HepG2 (cell line): ENCODE measurements around the gene ANXA2. TPM values are rescaled to one million over a fixed set of nuclear protein-coding genes. Genes with fewer than 3 reads are reported as not detected.

ENCODE experiments used
- ATAC-seq: fragments of 200-7000 bp; cut with Tn5 transposase; 3 replicates; pipeline ENCODE4 v1.9.1; 2020; ENCODE audit warnings: mild to moderate bottlenecking, moderate library complexity
- BruUV-seq: library from RNA; stranded (reverse); fragments of 400-500 nt; replicated peaks from 2 replicates; lab custom pipeline; 2021; lab: Mats Ljungman, UMichigan
- CTCF ChIA-PET: fragments of 300-600 bp; formaldehyde crosslinking; extraction: SDS; loops from one replicate; lab custom pipeline; 2021; ENCODE audit warnings: low total read pairs, inconsistent platforms, low intra/inter-chr PET ratio; lab: Yijun Ruan, JAX
- POLR2A ChIA-PET: fragments of 350-600 bp; sonication (Branson Sonifier 250); formaldehyde crosslinking; loops from one replicate; lab custom pipeline; 2020; ENCODE audit warnings: antibody characterized with exemption, inconsistent platforms; lab: Yijun Ruan, JAX
- DNase-seq: peaks from one replicate; pipeline ENCODE4 v3.0.0-alpha.2; 2015; ENCODE audit warnings: low spot score
- FAIRE-seq: peaks from 3 replicates; lab custom pipeline; 2011; peaks lifted over from hg19 to GRCh38; lab: Jason Lieb, UNC
- H2AFZ ChIP-seq: one replicate; pipeline ENCODE4 v1.6.1; 2011; ENCODE audit warnings: low read length, inconsistent platforms
- H3K27ac ChIP-seq: fragments of 300-600 bp; 3 replicates; pipeline ENCODE4 v1.8.0; 2011; ENCODE audit warnings: mixed run types, mild to moderate bottlenecking, mixed read lengths, low read length, inconsistent platforms; ENCODE audit not compliant: insufficient read depth; ENCODE audit errors: extremely low read length
- H3K27me3 ChIP-seq, 2 experiments: fragments of 200-600 bp in 1 of 2; 2 replicates in 1 of 2; 3 replicates in 1 of 2; pipeline versions ENCODE4 v1.6.0 to v1.8.0; 2011; ENCODE audit warnings: low read length in 2 of 2, mild to moderate bottlenecking in 2 of 2, moderate library complexity in 2 of 2, inconsistent platforms in 1 of 2; ENCODE audit not compliant: insufficient read depth in 2 of 2, control insufficient read depth in 1 of 2
- H3K36me3 ChIP-seq, 2 experiments: fragments of 200-600 bp in 1 of 2; replicated peaks in 1 of 2; 2 replicates in 1 of 2; 3 replicates in 1 of 2; pipeline versions ENCODE4 v1.5.1 to v1.8.0; 2011; ENCODE audit warnings: low read length in 2 of 2, inconsistent platforms in 1 of 2; ENCODE audit not compliant: insufficient read depth in 2 of 2, control insufficient read depth in 1 of 2
- H3K4me1 ChIP-seq: 2 replicates; pipeline ENCODE4 v1.5.1; 2012; ENCODE audit warnings: low read length, inconsistent platforms; ENCODE audit not compliant: insufficient read depth
- H3K4me2 ChIP-seq: 2 replicates; pipeline ENCODE4 v1.6.0; 2011; ENCODE audit warnings: low read depth, low read length, inconsistent platforms
- H3K4me3 ChIP-seq, 3 experiments: fragments of 200-600 bp in 1 of 3; sonication (generic), shearing (Covaris generic) in 1 of 3; replicated peaks in 1 of 3; 2 replicates each; pipeline ENCODE4 v1.5.1; 2011 to 2016; ENCODE audit warnings: low read length in 3 of 3, inconsistent platforms in 2 of 3, low read depth in 2 of 3, mild to moderate bottlenecking in 2 of 3, control low read depth in 1 of 3, mixed read lengths in 1 of 3; ENCODE audit not compliant: insufficient read depth in 1 of 3
- H3K79me2 ChIP-seq: one replicate; pipeline ENCODE4 v1.6.1; 2011; ENCODE audit warnings: low read length, inconsistent platforms; ENCODE audit not compliant: insufficient read depth
- H3K9ac ChIP-seq: 2 replicates; pipeline ENCODE4 v1.6.0; 2011; ENCODE audit warnings: mild to moderate bottlenecking, low read depth, low read length, inconsistent platforms; ENCODE audit not compliant: insufficient read depth
- H3K9me3 ChIP-seq: 2 replicates; pipeline ENCODE4 v1.5.1; 2012; ENCODE audit warnings: mild to moderate bottlenecking, low read length
- H4K20me1 ChIP-seq: 2 replicates; pipeline ENCODE4 v1.6.0; 2011; ENCODE audit warnings: inconsistent platforms, mild to moderate bottlenecking, low read length, moderate library complexity; ENCODE audit not compliant: insufficient read depth
- MAFG ChIP-seq: sonication (generic); formaldehyde crosslinking; IDR thresholded peaks from 2 replicates; pipeline ENCODE4 v1.5.1; 2020; ENCODE audit warnings: mild to moderate bottlenecking, missing genetic modification reagents
- MIER3 ChIP-seq: IDR thresholded peaks from 2 replicates; pipeline ENCODE4 v1.6.1; 2016; ENCODE audit warnings: missing compliant biosample characterization, borderline replicate concordance
- NFE2L2 ChIP-seq: fragments of 150-350 bp; IDR thresholded peaks from 2 replicates; pipeline ENCODE4 v1.6.1; 2014; ENCODE audit warnings: low read length
- TBX3 ChIP-seq: fragments of 450-650 bp; IDR thresholded peaks from 2 replicates; pipeline ENCODE4 v1.6.1; 2017; ENCODE audit warnings: antibody characterized with exemption, mild to moderate bottlenecking, inconsistent platforms, borderline replicate concordance
- ZNF329 ChIP-seq: sonication (generic); formaldehyde crosslinking; IDR thresholded peaks from 2 replicates; pipeline ENCODE4 v1.9.0; 2021; ENCODE audit warnings: low read depth, mild to moderate bottlenecking, missing genetic modification reagents
- ZNF333 ChIP-seq: sonication (generic); formaldehyde crosslinking; IDR thresholded peaks from 2 replicates; pipeline ENCODE4 v1.4.0; 2020; ENCODE audit warnings: mild to moderate bottlenecking, missing genetic modification reagents, borderline replicate concordance
- ZNF362 ChIP-seq: sonication (generic); formaldehyde crosslinking; IDR thresholded peaks from 2 replicates; pipeline ENCODE4 v1.4.0; 2020; ENCODE audit warnings: missing genetic modification reagents, mild to moderate bottlenecking, borderline replicate concordance
- WGBS: methylation state at CpG from one replicate; pipeline ENCODE4 v1.1.6; 2017; ENCODE audit warnings: low lambda C conversion rate; 5-methylcytosine and 5-hydroxymethylcytosine counted together
- in situ Hi-C: cut with HindIII; loops from 2 replicates; pipeline ENCODE4 v1.10.0; 2017; ENCODE audit warnings: low pct_unique_long_range_greater_than_20kb; ENCODE audit not compliant: extremely low pct_ligation_motif_present
- intact Hi-C: fragments of 100-400 bp; cut with micrococcal nuclease; formaldehyde crosslinking; loops from one replicate; pipeline ENCODE4 v1.10.0; 2022; ENCODE audit not compliant: unreplicated experiment
- polyA plus RNA-seq, 8 experiments: library from polyadenylated mRNA; depleted of rRNA in 3 of 8; stranded (reverse) in 7 of 8; unstranded in 1 of 8; fragments of >200 nt; fragmentation: Illumina TruSeq in 4 of 8; extraction: Trizol in 4 of 8; gene quantifications; 2 replicates each; pipeline versions ENCODE4 v1.2.1 to v1.2.3, GENCODE V29; 2011 to 2016; ENCODE audit warnings: low read depth in 4 of 8, missing spikeins in 1 of 8, mixed read lengths in 1 of 8; ENCODE audit not compliant: insufficient read depth in 1 of 8
- total RNA-seq, 5 experiments: library from RNA; depleted of rRNA; stranded (reverse); fragments of >200 nt; fragmentation: Illumina TruSeq; extraction: Trizol; gene quantifications; 2 replicates each; pipeline ENCODE4 v1.2.3, GENCODE V29; 2016; ENCODE audit warnings: low read depth in 1 of 5
- TF ChIP-seq, protein P1 (sequence below): sonication (generic); formaldehyde crosslinking; IDR thresholded peaks from 2 replicates; pipeline ENCODE4 v1.8.0; 2023; ENCODE audit warnings: mild to moderate bottlenecking, missing genetic modification reagents
- TF ChIP-seq, protein P2 (sequence below): IDR thresholded peaks from 2 replicates; pipeline ENCODE4 v1.6.1; 2016

ANXA2 gene
- total and polyA plus RNA-seq, 2 of the 13 experiments (the other 11 are each of a cell fraction or from before 2014, with no cell fraction given), result 196 to 613 TPM

DNA sequence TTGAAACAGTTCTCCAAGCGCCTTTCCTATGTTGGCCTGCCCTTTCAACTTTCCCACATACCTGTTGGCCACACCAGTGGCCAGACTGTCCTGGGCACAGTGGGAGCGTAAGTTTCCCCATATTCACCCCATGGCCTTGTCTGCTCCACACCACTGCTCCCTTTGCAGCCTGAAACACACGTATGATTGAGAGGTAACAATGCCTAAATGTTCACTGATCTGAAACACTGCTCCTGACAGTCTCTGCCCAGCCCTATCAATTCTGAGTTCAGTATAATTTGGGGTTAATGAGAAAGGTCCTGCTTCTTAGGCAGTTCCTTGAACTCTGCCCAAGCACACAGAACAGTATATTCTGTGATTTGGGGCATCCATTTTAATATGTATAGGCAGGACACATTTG lies 52.2 kb downstream of the ANXA2 start:
- no peaks in the 10 kb centered on the region for H3K9me3 ChIP-seq
- in situ Hi-C loops, result no loop called here
- H3K4me3 ChIP-seq, result no peak overlapping the region
- H3K27me3 ChIP-seq, result no peaks in the 10 kb centered on the region
- H3K36me3 ChIP-seq, result peaks cover 18 to 27% of the 10 kb centered on the region in 2 experiments
- FAIRE-seq (no peak), ATAC-seq (no peak), DNase-seq (no peak)
- BruUV-seq, result no TSS peak
- H3K79me2 ChIP-seq, result no peaks in the 10 kb centered on the region
- no peak overlapping the region for H2AFZ ChIP-seq
- WGBS, result 92% methylated on average over 3 of the region's 3 CpGs
- intact Hi-C loops, result no loop called here
- no peaks in the 10 kb centered on the region for H4K20me1 ChIP-seq
- TF ChIP-seq ZNF329 (CRISPR knock-in tag) (no peak), MAFG (no peak), MIER3 (CRISPR knock-in tag) (no peak), ZNF333 (CRISPR knock-in tag) (no peak), NFE2L2 (no peak), ZNF362 (CRISPR knock-in tag) (no peak), TBX3 (no peak)
- TF ChIP-seq, protein P1, sequence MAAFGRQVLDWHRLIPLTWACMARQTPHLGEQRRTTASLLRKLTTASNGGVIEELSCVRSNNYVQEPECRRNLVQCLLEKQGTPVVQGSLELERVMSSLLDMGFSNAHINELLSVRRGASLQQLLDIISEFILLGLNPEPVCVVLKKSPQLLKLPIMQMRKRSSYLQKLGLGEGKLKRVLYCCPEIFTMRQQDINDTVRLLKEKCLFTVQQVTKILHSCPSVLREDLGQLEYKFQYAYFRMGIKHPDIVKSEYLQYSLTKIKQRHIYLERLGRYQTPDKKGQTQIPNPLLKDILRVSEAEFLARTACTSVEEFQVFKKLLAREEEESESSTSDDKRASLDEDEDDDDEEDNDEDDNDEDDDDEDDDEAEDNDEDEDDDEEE (CRISPR knock-in tag), result no peak
- TF ChIP-seq, protein P2, sequence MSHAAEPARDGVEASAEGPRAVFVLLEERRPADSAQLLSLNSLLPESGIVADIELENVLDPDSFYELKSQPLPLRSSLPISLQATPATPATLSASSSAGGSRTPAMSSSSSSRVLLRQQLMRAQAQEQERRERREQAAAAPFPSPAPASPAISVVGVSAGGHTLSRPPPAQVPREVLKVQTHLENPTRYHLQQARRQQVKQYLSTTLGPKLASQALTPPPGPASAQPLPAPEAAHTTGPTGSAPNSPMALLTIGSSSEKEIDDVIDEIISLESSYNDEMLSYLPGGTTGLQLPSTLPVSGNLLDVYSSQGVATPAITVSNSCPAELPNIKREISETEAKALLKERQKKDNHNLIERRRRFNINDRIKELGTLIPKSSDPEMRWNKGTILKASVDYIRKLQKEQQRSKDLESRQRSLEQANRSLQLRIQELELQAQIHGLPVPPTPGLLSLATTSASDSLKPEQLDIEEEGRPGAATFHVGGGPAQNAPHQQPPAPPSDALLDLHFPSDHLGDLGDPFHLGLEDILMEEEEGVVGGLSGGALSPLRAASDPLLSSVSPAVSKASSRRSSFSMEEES (CRISPR knock-in tag), result no peak
- TF ChIP-seq, all 625 proteins: peak for 0
- CTCF ChIA-PET, result no interaction called here
- H3K4me1 ChIP-seq, result peaks cover 6% of the 10 kb centered on the region
- H3K9ac ChIP-seq, result no peak overlapping the region
- H3K4me2 ChIP-seq, result no peak overlapping the region
- H3K27ac ChIP-seq, result no peak overlapping the region
- POLR2A ChIA-PET, result no interaction called here
